H9 (cell line): Measurements from ENCODE around the gene BPIFB3. TPM values are rescaled to one million over a fixed set of nuclear protein-coding genes. Genes with fewer than 3 reads are reported as not detected.

Experiments
- DNase-seq: peaks from one replicate; pipeline ENCODE4 v3.0.0-alpha.2; 2017
- H2AFZ ChIP-seq: one replicate; pipeline ENCODE4 v1.6.1; 2013; ENCODE audit warnings: mild to moderate bottlenecking, low read length, control low read depth, moderate library complexity
- H2AK5ac ChIP-seq: 2 replicates; pipeline ENCODE4 v1.6.1; 2013; ENCODE audit warnings: low read length, control low read depth, mixed read lengths; ENCODE audit not compliant: insufficient read length
- H2BK120ac ChIP-seq: one replicate; pipeline ENCODE4 v1.6.1; 2013; ENCODE audit warnings: low read depth, mild to moderate bottlenecking, low read length, control low read depth, inconsistent platforms; ENCODE audit not compliant: poor library complexity, severe bottlenecking
- H2BK12ac ChIP-seq: 2 replicates; pipeline ENCODE4 v1.6.1; 2013; ENCODE audit warnings: low read length, control low read depth, mixed read lengths, low read depth; ENCODE audit not compliant: insufficient read length
- H2BK15ac ChIP-seq: 2 replicates; pipeline ENCODE4 v1.6.1; 2013; ENCODE audit warnings: low read depth, low read length, control low read depth
- H2BK20ac ChIP-seq: one replicate; pipeline ENCODE4 v1.6.1; 2013; ENCODE audit warnings: low read depth, mild to moderate bottlenecking, low read length, control low read depth, inconsistent platforms; ENCODE audit not compliant: poor library complexity, severe bottlenecking
- H2BK5ac ChIP-seq: 2 replicates; pipeline ENCODE4 v1.6.1; 2013; ENCODE audit warnings: low read length, control low read depth, mixed read lengths; ENCODE audit not compliant: insufficient read length
- H3K14ac ChIP-seq: 2 replicates; pipeline ENCODE4 v1.6.1; 2013; ENCODE audit warnings: low read length, control low read depth; ENCODE audit not compliant: insufficient read depth
- H3K18ac ChIP-seq: 2 replicates; pipeline ENCODE4 v1.6.1; 2013; ENCODE audit warnings: low read depth, mild to moderate bottlenecking, mixed read lengths, low read length, control low read depth; ENCODE audit not compliant: insufficient read length
- H3K23ac ChIP-seq: 2 replicates; pipeline ENCODE4 v1.6.1; 2013; ENCODE audit warnings: low read length, control low read depth, mixed read lengths, low read depth; ENCODE audit not compliant: insufficient read length
- H3K23me2 ChIP-seq: 2 replicates; pipeline ENCODE4 v1.6.1; 2013; ENCODE audit warnings: low read depth, mild to moderate bottlenecking, mixed read lengths, low read length, control low read depth; ENCODE audit not compliant: insufficient read length, poor library complexity, severe bottlenecking
- H3K27ac ChIP-seq: 2 replicates; pipeline ENCODE4 v1.5.1; 2013; ENCODE audit warnings: low read length, control low read depth, mixed read lengths, low read depth; ENCODE audit not compliant: insufficient read length
- H3K27me3 ChIP-seq: 2 replicates; pipeline ENCODE4 v1.6.1; 2013; ENCODE audit warnings: low read length, control low read depth, inconsistent platforms; ENCODE audit not compliant: insufficient read depth
- H3K4ac ChIP-seq: 2 replicates; pipeline ENCODE4 v1.6.1; 2013; ENCODE audit warnings: low read depth, mild to moderate bottlenecking, control low read depth, inconsistent platforms, low read length, moderate library complexity
- H3K4me1 ChIP-seq: 2 replicates; pipeline ENCODE4 v1.6.1; 2013; ENCODE audit warnings: low read length, control low read depth, inconsistent platforms; ENCODE audit not compliant: insufficient read depth
- H3K4me2 ChIP-seq: 2 replicates; pipeline ENCODE4 v1.6.1; 2013; ENCODE audit warnings: low read length, control low read depth, mixed read lengths; ENCODE audit not compliant: insufficient read length, insufficient read depth
- H3K56ac ChIP-seq: 2 replicates; pipeline ENCODE4 v1.6.1; 2013; ENCODE audit warnings: low read depth, mild to moderate bottlenecking, mixed read lengths, low read length, control low read depth; ENCODE audit not compliant: insufficient read length
- H3K79me1 ChIP-seq: 2 replicates; pipeline ENCODE4 v1.6.1; 2013; ENCODE audit warnings: low read depth, mild to moderate bottlenecking, moderate library complexity, low read length, control low read depth, inconsistent platforms; ENCODE audit not compliant: insufficient read depth, poor library complexity, severe bottlenecking
- H3K79me2 ChIP-seq: 2 replicates; pipeline ENCODE4 v1.6.1; 2013; ENCODE audit warnings: low read length, control low read depth, inconsistent platforms; ENCODE audit not compliant: insufficient read depth
- H3K9ac ChIP-seq: 2 replicates; pipeline ENCODE4 v1.6.1; 2013; ENCODE audit warnings: low read length, control low read depth, mixed read lengths; ENCODE audit not compliant: insufficient read length; ENCODE audit errors: extremely low read depth
- H3K9me3 ChIP-seq: one replicate; pipeline ENCODE4 v1.6.1; 2013; ENCODE audit warnings: low read depth, low read length, inconsistent platforms; ENCODE audit not compliant: control insufficient read depth
- H3T11ph ChIP-seq: one replicate; pipeline ENCODE4 v1.6.1; 2013; ENCODE audit warnings: mild to moderate bottlenecking, low read length, control low read depth, inconsistent platforms
- H4K20me1 ChIP-seq: one replicate; pipeline ENCODE4 v1.6.1; 2013; ENCODE audit not compliant: control insufficient read depth, insufficient read length, insufficient read depth
- H4K5ac ChIP-seq: 2 replicates; pipeline ENCODE4 v1.6.1; 2013; ENCODE audit warnings: low read depth, mild to moderate bottlenecking, mixed read lengths, low read length, control low read depth; ENCODE audit not compliant: insufficient read length
- H4K8ac ChIP-seq: replicated peaks from 2 replicates; pipeline ENCODE4 v1.6.1; 2013; ENCODE audit warnings: low read length, control low read depth, mixed read lengths, low read depth; ENCODE audit not compliant: insufficient read length
- H4K91ac ChIP-seq: 2 replicates; pipeline ENCODE4 v1.6.1; 2013; ENCODE audit warnings: low read depth, mild to moderate bottlenecking, moderate library complexity, mixed read lengths, low read length, control low read depth; ENCODE audit not compliant: insufficient read length
- H3K27ac Mint-ChIP-seq, 3 experiments: 2 replicates in 2 of 3; 3 replicates in 1 of 3; pipeline ENCODE4 v1.8.0; 2020 to 2021; ENCODE audit warnings: mixed read lengths in 3 of 3, mild to moderate bottlenecking in 1 of 3, moderate library complexity in 1 of 3
- H3K27me3 Mint-ChIP-seq: 2 replicates; pipeline ENCODE4 v1.8.0; 2021; ENCODE audit warnings: low read depth, mild to moderate bottlenecking, moderate library complexity, mixed read lengths
- H3K36me3 Mint-ChIP-seq, 3 experiments: 2 replicates in 2 of 3; 3 replicates in 1 of 3; pipeline ENCODE4 v1.8.0; 2020 to 2021; ENCODE audit warnings: low read depth in 3 of 3, mixed read lengths in 3 of 3; ENCODE audit not compliant: insufficient read depth in 1 of 3
- H3K4me1 Mint-ChIP-seq, 2 experiments: 2 replicates each; pipeline ENCODE4 v1.8.0; 2020; ENCODE audit warnings: mixed read lengths in 2 of 2
- H3K4me3 Mint-ChIP-seq, 2 experiments: 2 replicates in 1 of 2; 3 replicates in 1 of 2; pipeline ENCODE4 v1.8.0; 2020 to 2021; ENCODE audit warnings: mild to moderate bottlenecking in 2 of 2, mixed read lengths in 2 of 2, moderate library complexity in 1 of 2
- H3K9me3 Mint-ChIP-seq, 2 experiments: 2 replicates in 1 of 2; 3 replicates in 1 of 2; pipeline ENCODE4 v1.8.0; 2020; ENCODE audit warnings: mild to moderate bottlenecking in 2 of 2, mixed read lengths in 2 of 2, moderate library complexity in 1 of 2
- CTCF ChIP-seq: fragments of 200-600 bp; sonication (generic); conservative IDR thresholded peaks from 3 replicates; pipeline ENCODE4 v1.8.0; 2021; ENCODE audit warnings: antibody characterized with exemption, mild to moderate bottlenecking
- WGBS: extraction: QIAGEN DNeasy Blood & Tissue Kit; methylation state at CpG from one replicate; pipeline ENCODE4 v1.1.7; 2013; ENCODE audit warnings: missing lambda C conversion rate, low lambda C conversion rate, mixed read lengths; ENCODE audit not compliant: insufficient read length; ENCODE audit errors: extremely low coverage; 5-methylcytosine and 5-hydroxymethylcytosine counted together
- total RNA-seq: library from RNA; stranded (reverse); gene quantifications from 2 replicates; pipeline ENCODE4 v1.2.1, GENCODE V29; 2021

The BPIFB3 gene
- total RNA-seq, 1 experiment from 2014 or later, result not detected

- no peak overlapping the region for H2BK20ac ChIP-seq
- no peak overlapping the region for H3K23ac ChIP-seq
- no peak for TF ChIP-seq CTCF
- no peaks in the 10 kb centered on the region for H3K4me1 Mint-ChIP-seq
- no peak overlapping the region for H4K91ac ChIP-seq
- no peak overlapping the region for H3K56ac ChIP-seq
- H3K14ac ChIP-seq, result no peak overlapping the region
- no peak overlapping the region for H3K4me3 Mint-ChIP-seq
- H2BK5ac ChIP-seq, result no peak overlapping the region
- H4K8ac ChIP-seq, result no peak overlapping the region
- H4K5ac ChIP-seq, result no peak overlapping the region
- no peak overlapping the region for H3K18ac ChIP-seq
- H3K4me2 ChIP-seq, result no peak overlapping the region
- H3K79me1 ChIP-seq, result no peaks in the 10 kb centered on the region
- H2BK120ac ChIP-seq, result no peak overlapping the region
- H3K79me2 ChIP-seq, result no peaks in the 10 kb centered on the region
- H3K4me1 ChIP-seq, result no peaks in the 10 kb centered on the region
- no peaks in the 10 kb centered on the region for H3K9me3 ChIP-seq
- no peak overlapping the region for H2AK5ac ChIP-seq
- peaks cover 2 to 4% of the 10 kb centered on the region in 2 experiments; a peak in 3 of 5 replicates for H3K9me3 Mint-ChIP-seq
- H3K4ac ChIP-seq, result no peak overlapping the region
- WGBS, result no CpG with 5 or more reads among the region's 5 CpGs
- no peak overlapping the region for H2AFZ ChIP-seq
- H2BK12ac ChIP-seq, result no peak overlapping the region
- H3K36me3 Mint-ChIP-seq, result no peaks in the 10 kb centered on the region
- no peak overlapping the region for H2BK15ac ChIP-seq
- DNase-seq, result no peak
- no peak overlapping the region for H3K27ac Mint-ChIP-seq
- no peak overlapping the region for H3K27ac ChIP-seq
- H3K27me3 Mint-ChIP-seq, result peaks cover 37% of the 10 kb centered on the region
- no peaks in the 10 kb centered on the region for H3K23me2 ChIP-seq
- no peaks in the 10 kb centered on the region for H3K27me3 ChIP-seq
- H4K20me1 ChIP-seq, result no peaks in the 10 kb centered on the region
- no peak overlapping the region for H3T11ph ChIP-seq
- no peak overlapping the region for H3K9ac ChIP-seq
Observed at GRCh38 chr20:33037456-33037855, 16.2 kb upstream of the BPIFB3 start.
